Measurements from ENCODE around the gene FRS2. TPM values are rescaled to one million over a fixed set of nuclear protein-coding genes. Genes with fewer than 3 reads are reported as not detected.
A peak's percentile ranks its signal among the peaks of the same experiment; 100 is the strongest.

FRS2 gene
- total RNA-seq, 4 donors from 2014 or later = 39.9 to 70.6 (median 59.1) TPM

DNA sequence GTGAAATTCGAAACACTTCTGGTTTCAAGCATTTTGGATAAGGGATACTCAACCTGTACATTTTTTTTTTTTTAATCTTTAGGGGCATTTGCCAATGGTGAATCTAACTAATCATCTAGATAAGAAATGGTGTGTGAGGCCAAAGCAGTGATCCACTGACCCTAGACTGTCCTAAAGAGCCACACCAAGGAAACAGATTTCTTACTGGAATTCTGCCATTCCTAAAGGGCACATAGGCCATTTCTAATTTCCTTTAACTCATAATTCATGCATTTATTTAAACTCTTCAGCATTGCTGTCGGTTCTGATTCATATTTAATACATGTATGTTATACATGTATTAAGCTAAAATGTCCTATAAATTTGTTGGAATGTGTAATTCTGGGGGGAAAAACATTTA lies 47.2 kb downstream of the FRS2 start:
- H3K9me3 ChIP-seq = peaks cover 0 to 1% (median 0%) of the 10 kb centered on the region in 3 donors
- H3K27me3 ChIP-seq = no peaks in the 10 kb centered on the region
- no peak overlapping the region for H3K27ac ChIP-seq
- no peaks in the 10 kb centered on the region for H3K36me3 ChIP-seq
- peaks cover 4 to 47% (median 6%) of the 10 kb centered on the region in 3 donors for H3K4me1 ChIP-seq
- WGBS, 2 donors (ENCODE audit: low coverage in 1 of 2) = 68 to 81% methylated on average over 2 of the region's 2 CpGs
- no peak overlapping the region for H3K4me3 ChIP-seq
- TF ChIP-seq EP300 (IDR thresholded peaks at IDR 0.05) (no peak), POLR2A (IDR thresholded peaks at IDR 0.05) (no peak), CTCF (IDR thresholded peaks at IDR 0.05) (no peak), POLR2AphosphoS5 (IDR thresholded peaks at IDR 0.05) (no peak)
- no peak for ATAC-seq

- ATAC-seq = no peak
- TF ChIP-seq POLR2AphosphoS5 (IDR thresholded peaks at IDR 0.05) (no peak), POLR2A (IDR thresholded peaks at IDR 0.05) (no peak), CTCF (IDR thresholded peaks at IDR 0.05) (no peak), EP300 (IDR thresholded peaks at IDR 0.05) (no peak)
- H3K9me3 ChIP-seq = peaks cover 0 to 7% (median 0%) of the 10 kb centered on the region in 3 donors
- 55 to 86% methylated on average over 7 of the region's 7 CpGs for WGBS, 2 donors (ENCODE audit: low coverage in 1 of 2)
- no peaks in the 10 kb centered on the region for H3K27me3 ChIP-seq
- no peak overlapping the region for H3K27ac ChIP-seq
- no peak overlapping the region for H3K4me3 ChIP-seq
- H3K36me3 ChIP-seq = no peaks in the 10 kb centered on the region
- peaks cover 3 to 27% (median 6%) of the 10 kb centered on the region in 3 donors for H3K4me1 ChIP-seq
Observed at GRCh38 chr12:69519871-69520270, 49.7 kb downstream of the FRS2 start.

DNA sequence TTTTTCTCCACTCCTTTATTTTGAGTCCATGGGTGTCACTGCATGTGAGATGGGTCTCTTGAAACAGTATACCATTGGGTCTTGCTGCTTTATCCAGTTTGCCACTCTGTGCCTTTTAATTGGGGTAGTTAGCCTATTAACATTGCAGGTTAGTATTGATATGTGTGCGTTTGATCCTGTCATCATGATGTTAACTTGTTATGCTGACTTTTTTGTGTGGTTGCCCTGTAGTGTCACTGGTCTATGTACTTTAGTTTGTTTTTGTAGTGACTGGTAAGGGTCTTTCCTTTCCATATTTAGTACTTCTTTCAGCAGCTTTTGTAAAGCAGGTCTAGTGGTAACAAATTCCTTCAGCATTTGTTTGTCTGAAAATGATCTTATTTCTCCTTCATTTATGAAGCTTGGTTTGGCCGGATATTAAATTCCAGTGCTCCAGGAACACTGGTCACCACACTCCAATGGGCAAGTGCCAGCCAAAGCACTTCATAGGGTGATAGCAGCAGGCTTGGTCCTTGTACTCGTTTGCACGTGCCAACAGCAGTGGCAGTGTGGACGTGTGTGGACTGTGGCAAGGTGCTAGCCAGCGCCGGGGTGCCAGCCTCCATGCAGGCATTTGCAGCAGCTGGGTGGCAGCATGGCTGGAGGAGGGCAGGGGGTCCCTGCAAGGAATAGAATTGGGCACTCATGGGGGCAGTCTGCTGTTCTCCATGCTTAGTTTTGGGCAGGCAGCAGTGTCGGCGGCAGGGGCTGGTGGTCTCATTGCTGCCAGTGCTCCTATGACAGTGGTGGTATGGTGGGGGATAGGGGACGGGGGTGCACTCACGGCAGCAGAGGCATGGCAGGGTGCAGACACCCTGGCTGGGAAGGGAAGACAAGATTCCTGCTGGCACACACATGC lies 53.5 kb downstream of the FRS2 start:
- peak; percentile 22 for ATAC-seq
- Histone ChIP-seq H3K9me3 (peaks cover 0 to 7% (median 0%) of the 10 kb centered on the region in 3 donors), H3K4me3 (no peak overlapping the region), H3K4me1 (peaks cover 4 to 25% (median 6%) of the 10 kb centered on the region in 3 donors), H3K27me3 (no peaks in the 10 kb centered on the region), H3K27ac (no peak overlapping the region), H3K36me3 (no peaks in the 10 kb centered on the region)
- WGBS, 2 donors (ENCODE audit: low coverage in 1 of 2) = 100% methylated on average over 1 to 2 of the region's 11 CpGs
- TF ChIP-seq POLR2A (IDR thresholded peaks at IDR 0.05) = no peak
- no peak for TF ChIP-seq EP300 (IDR thresholded peaks at IDR 0.05)
- no peak for TF ChIP-seq CTCF (IDR thresholded peaks at IDR 0.05)
- no peak for TF ChIP-seq POLR2AphosphoS5 (IDR thresholded peaks at IDR 0.05)

DNA sequence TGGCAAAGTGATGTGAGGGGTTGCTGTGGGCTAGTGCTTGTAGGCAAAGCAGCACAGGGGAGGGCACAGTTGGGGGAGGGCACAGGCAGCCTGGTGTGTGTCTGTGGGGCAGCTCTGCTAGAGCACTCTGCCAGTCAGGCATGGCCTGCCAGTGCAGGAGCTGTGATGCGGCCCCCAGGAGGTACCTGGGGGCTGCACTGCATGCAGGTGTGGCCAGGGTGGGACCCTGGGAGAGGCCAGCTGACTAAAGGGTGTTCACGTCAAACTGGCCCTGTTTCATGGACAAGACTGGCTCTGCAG lies 54.1 kb downstream of the FRS2 start:
- peaks cover 6 to 31% (median 6%) of the 10 kb centered on the region in 3 donors for H3K4me1 ChIP-seq
- no peaks in the 10 kb centered on the region for H3K36me3 ChIP-seq
- H3K9me3 ChIP-seq = peaks cover 0 to 7% (median 0%) of the 10 kb centered on the region in 3 donors
- no peak overlapping the region for H3K4me3 ChIP-seq
- no peak for TF ChIP-seq CTCF (IDR thresholded peaks at IDR 0.05)
- no peak for TF ChIP-seq EP300 (IDR thresholded peaks at IDR 0.05)
- no peak for TF ChIP-seq POLR2A (IDR thresholded peaks at IDR 0.05)
- TF ChIP-seq POLR2AphosphoS5 (IDR thresholded peaks at IDR 0.05) = no peak
- no peak overlapping the region for H3K27ac ChIP-seq
- no peaks in the 10 kb centered on the region for H3K27me3 ChIP-seq
- ATAC-seq = peak; percentile 25
- WGBS, 2 donors (ENCODE audit: low coverage in 1 of 2) = no CpG with 5 or more reads among the region's 2 CpGs

Measured in gastroesophageal sphincter (tissue), 4 donors.